Upper lobe of left lung (tissue), 6 donors: ENCODE measurements around the gene PLAC1. TPM values are rescaled to one million over a fixed set of nuclear protein-coding genes. Genes with fewer than 3 reads are reported as not detected.

ENCODE experiments used
- ATAC-seq, 2 donors: fragments of 200-7000 bp; cut with Tn5 transposase; one replicate each; pipeline ENCODE4 v1.9.1; 2022; ENCODE audit warnings: mild to moderate bottlenecking in 2 of 2, moderate library complexity in 2 of 2; ENCODE audit not compliant: low FRiP score in 2 of 2
- DNase-seq, 2 donors: peaks; one replicate each; pipeline ENCODE4 v3.0.0-alpha.2; 2019 to 2020
- H3K27ac ChIP-seq, 4 donors: fragments of 200-600 bp; sonication (generic); one replicate each; pipeline ENCODE4 v1.5.1; 2016 to 2019
- H3K27me3 ChIP-seq, 4 donors: fragments of 200-600 bp; sonication (generic); one replicate each; pipeline ENCODE4 v1.5.1; 2017 to 2019
- H3K36me3 ChIP-seq, 4 donors: fragments of 200-600 bp; sonication (generic); one replicate each; pipeline ENCODE4 v1.5.1; 2016 to 2019
- H3K4me1 ChIP-seq, 4 donors: fragments of 200-600 bp; sonication (generic); one replicate each; pipeline ENCODE4 v1.5.1; 2018 to 2019
- H3K4me3 ChIP-seq, 4 donors: fragments of 200-600 bp; sonication (generic); one replicate each; pipeline ENCODE4 v1.5.1; 2017 to 2019; ENCODE audit warnings: mild to moderate bottlenecking in 2 of 4, moderate library complexity in 1 of 4
- H3K9me3 ChIP-seq, 4 donors: fragments of 200-600 bp; sonication (generic); one replicate each; pipeline ENCODE4 v1.5.1; 2018 to 2019
- CTCF ChIP-seq, 6 experiments: fragments of 450-650 bp in 4 of 6; fragments of 200-600 bp in 2 of 6; sonication (generic) in 2 of 6; IDR thresholded peaks; one replicate each; pipeline ENCODE4 v1.5.1; 2016 to 2019; ENCODE audit warnings: antibody characterized with exemption in 6 of 6
- EP300 ChIP-seq, 4 donors: sonication (generic); formaldehyde crosslinking; IDR thresholded peaks; one replicate each; pipeline ENCODE4 v1.5.1; 2017; ENCODE audit warnings: antibody characterized with exemption in 4 of 4, control low read depth in 2 of 4
- POLR2A ChIP-seq, 4 donors: fragments of 450-650 bp; IDR thresholded peaks; one replicate each; pipeline ENCODE4 v1.5.1; 2016 to 2017; ENCODE audit warnings: antibody characterized with exemption in 4 of 4, mild to moderate bottlenecking in 2 of 4
- POLR2AphosphoS5 ChIP-seq, 2 donors: sonication (generic); formaldehyde crosslinking; IDR thresholded peaks; one replicate each; pipeline ENCODE4 v1.5.1; 2017; ENCODE audit warnings: antibody characterized with exemption in 2 of 2
- whole genome bisulfite sequencing, 2 donors: methylation state at CpG; one replicate each; pipeline ENCODE4 v1.1.5; 2017 to 2018; 5-methylcytosine and 5-hydroxymethylcytosine counted together
- total RNA-seq, 6 donors: library from RNA; depleted of rRNA in 4 of 6; stranded (reverse); fragments of >200 nt in 4 of 6; gene quantifications; one replicate each; pipeline versions ENCODE4 v1.1.0 to v1.2.1, GENCODE V29; 2016 to 2021
- donor health status: DM: no; HTN: no; CAD: no; lungs with moderate emphysema.
- donor health status: DM: no; HTN: yes; CAD: no; lungs with severe emphysema.

PLAC1 gene
- total RNA-seq, result not detected

- DNase-seq (no peak), ATAC-seq (no peak)
- no peaks in the 10 kb centered on the region for H3K4me1 ChIP-seq
- WGBS, 2 donors, result 69 to 83% methylated on average over 1 to 5 of the region's 5 CpGs
- H3K36me3 ChIP-seq, result no peaks in the 10 kb centered on the region
- no peak within 1 kb of the TSS for H3K4me3 ChIP-seq
- no peak within 1 kb of the TSS for H3K27ac ChIP-seq
- TF ChIP-seq POLR2AphosphoS5 (IDR thresholded peaks at IDR 0.05), result no peak
- TF ChIP-seq POLR2A (IDR thresholded peaks at IDR 0.05), result no peak
- no peak for TF ChIP-seq CTCF (IDR thresholded peaks at IDR 0.05)
- TF ChIP-seq EP300 (IDR thresholded peaks at IDR 0.05), result no peak
- no peaks in the 10 kb centered on the region for H3K9me3 ChIP-seq
- H3K27me3 ChIP-seq, result no peaks in the 10 kb centered on the region
Observed at GRCh38 chrX:134658002-134658759, at the start of gene PLAC1. Gene PLAC1, minus strand, starts transcription at chrX:134658471. Its CDS starts 91,789 bp downstream, at chrX:134566682.

GRCh38 chrX:134706138-134706537 is 47.9 kb upstream of the PLAC1 start:
- Histone ChIP-seq H3K36me3 (no peaks in the 10 kb centered on the region), H3K9me3 (no peaks in the 10 kb centered on the region), H3K27ac (no peak overlapping the region), H3K27me3 (no peaks in the 10 kb centered on the region), H3K4me1 (no peaks in the 10 kb centered on the region), H3K4me3 (no peak overlapping the region)
- no peak for ATAC-seq
- DNase-seq, result no peak
- WGBS, 2 donors, result 60 to 75% methylated on average over 5 of the region's 5 CpGs
- no peak for TF ChIP-seq EP300 (IDR thresholded peaks at IDR 0.05)
- no peak for TF ChIP-seq CTCF (IDR thresholded peaks at IDR 0.05)
- no peak for TF ChIP-seq POLR2A (IDR thresholded peaks at IDR 0.05)
- TF ChIP-seq POLR2AphosphoS5 (IDR thresholded peaks at IDR 0.05), result no peak

GRCh38 chrX:134695999-134696398 is 37.7 kb upstream of the PLAC1 start:
- no peak for DNase-seq
- Histone ChIP-seq H3K27ac (no peak overlapping the region), H3K4me3 (no peak overlapping the region), H3K36me3 (no peaks in the 10 kb centered on the region), H3K4me1 (no peaks in the 10 kb centered on the region), H3K27me3 (no peaks in the 10 kb centered on the region), H3K9me3 (no peaks in the 10 kb centered on the region)
- ATAC-seq, result no peak
- 68 to 84% methylated on average over 1 of the region's 1 CpG for WGBS, 2 donors
- TF ChIP-seq EP300 (IDR thresholded peaks at IDR 0.05), result no peak
- no peak for TF ChIP-seq POLR2A (IDR thresholded peaks at IDR 0.05)
- TF ChIP-seq POLR2AphosphoS5 (IDR thresholded peaks at IDR 0.05), result no peak
- TF ChIP-seq CTCF (IDR thresholded peaks at IDR 0.05), result no peak

GRCh38 chrX:134694333-134695322 is 36.4 kb upstream of the PLAC1 start:
- no peaks in the 10 kb centered on the region for H3K27me3 ChIP-seq
- ATAC-seq (no peak), DNase-seq (no peak)
- TF ChIP-seq POLR2A (IDR thresholded peaks at IDR 0.05) (no peak), EP300 (IDR thresholded peaks at IDR 0.05) (no peak)
- no peak overlapping the region for H3K27ac ChIP-seq
- no peak overlapping the region for H3K4me3 ChIP-seq
- H3K36me3 ChIP-seq, result no peaks in the 10 kb centered on the region
- WGBS, 2 donors, result 86 to 94% methylated on average over 5 of the region's 5 CpGs
- H3K9me3 ChIP-seq, result no peaks in the 10 kb centered on the region
- H3K4me1 ChIP-seq, result no peaks in the 10 kb centered on the region

- no peaks in the 10 kb centered on the region for H3K27me3 ChIP-seq
- DNase-seq, result no peak
- no peaks in the 10 kb centered on the region for H3K4me1 ChIP-seq
- H3K36me3 ChIP-seq, result no peaks in the 10 kb centered on the region
- H3K27ac ChIP-seq, result no peak overlapping the region
- ATAC-seq, result no peak
- no peak for TF ChIP-seq CTCF (IDR thresholded peaks at IDR 0.05)
- no peak for TF ChIP-seq EP300 (IDR thresholded peaks at IDR 0.05)
- TF ChIP-seq POLR2A (IDR thresholded peaks at IDR 0.05), result no peak
- TF ChIP-seq POLR2AphosphoS5 (IDR thresholded peaks at IDR 0.05), result no peak
- WGBS, 2 donors, result 69 to 80% methylated on average over 2 of the region's 2 CpGs
- no peak overlapping the region for H3K4me3 ChIP-seq
- no peaks in the 10 kb centered on the region for H3K9me3 ChIP-seq
Observed at GRCh38 chrX:134693644-134694043, 35.4 kb upstream of the PLAC1 start.
